Endothelial cell of umbilical vein (primary cell): Measurements from ENCODE around the gene LPCAT3. TPM values are rescaled to one million over a fixed set of nuclear protein-coding genes. Genes with fewer than 3 reads are reported as not detected.

Experiments
- BruUV-seq: library from RNA; stranded (reverse); fragments of 400-500 nt; replicated peaks from 2 replicates; lab custom pipeline; 2021; lab: Mats Ljungman, UMichigan
- CTCF ChIA-PET: fragments of 300-600, 350-600 bp; sonication (Branson Sonifier 250); formaldehyde crosslinking; loops from one replicate; lab custom pipeline; 2021; ENCODE audit warnings: antibody characterized with exemption, inconsistent platforms; lab: Charles Lee
- POLR2A ChIA-PET: fragments of 300-600, 350-600 bp; sonication (Branson Sonifier 250); formaldehyde crosslinking; loops from one replicate; lab custom pipeline; 2021; ENCODE audit warnings: antibody characterized with exemption, inconsistent platforms; lab: Charles Lee
- DNase-seq: peaks from one replicate; pipeline ENCODE4 v3.0.0-alpha.2; 2011; ENCODE audit warnings: low read depth, low spot score
- FAIRE-seq: peaks from 2 replicates; lab custom pipeline; 2011; peaks lifted over from hg19 to GRCh38; lab: Jason Lieb, UNC
- H2AFZ ChIP-seq: 2 replicates; pipeline ENCODE4 v1.6.0; 2012; ENCODE audit warnings: low read depth, low read length, control low read depth, inconsistent platforms
- H3K27ac ChIP-seq: 2 replicates; pipeline ENCODE4 v1.5.1; 2011; ENCODE audit warnings: low read depth, mild to moderate bottlenecking, control low read depth, low read length, moderate library complexity; ENCODE audit not compliant: insufficient read depth
- H3K27me3 ChIP-seq, 2 experiments: 2 replicates each; pipeline versions ENCODE4 v1.6.0 to v1.6.1; 2011; ENCODE audit warnings: low read length in 2 of 2, mixed read lengths in 1 of 2; ENCODE audit not compliant: control insufficient read depth in 2 of 2, insufficient read depth in 2 of 2
- H3K36me3 ChIP-seq, 2 experiments: 2 replicates in 1 of 2; 3 replicates in 1 of 2; pipeline ENCODE4 v1.5.1; 2011; ENCODE audit warnings: low read length in 2 of 2, mild to moderate bottlenecking in 1 of 2, moderate library complexity in 1 of 2; ENCODE audit not compliant: control insufficient read depth in 2 of 2, insufficient read depth in 2 of 2; ENCODE audit errors: extremely low read depth in 1 of 2
- H3K4me1 ChIP-seq: 3 replicates; pipeline ENCODE4 v1.5.1; 2011; ENCODE audit warnings: mild to moderate bottlenecking, low read length; ENCODE audit not compliant: control insufficient read depth, insufficient read depth; ENCODE audit errors: extremely low read depth
- H3K4me2 ChIP-seq: 2 replicates; pipeline ENCODE4 v1.6.1; 2011; ENCODE audit warnings: low read length, control low read depth, mixed read lengths; ENCODE audit not compliant: insufficient read depth
- H3K4me3 ChIP-seq, 3 experiments: fragments of 200-600 bp in 1 of 3; sonication (generic), shearing (Covaris generic) in 1 of 3; replicated peaks in 1 of 3; 2 replicates each; pipeline ENCODE4 v1.5.1; 2011 to 2016; ENCODE audit warnings: control low read depth in 3 of 3, low read length in 3 of 3, mild to moderate bottlenecking in 2 of 3, inconsistent platforms in 1 of 3, low read depth in 1 of 3, moderate library complexity in 1 of 3; ENCODE audit not compliant: insufficient read depth in 1 of 3
- H3K79me2 ChIP-seq: 2 replicates; pipeline ENCODE4 v1.6.0; 2012; ENCODE audit warnings: low read length, inconsistent platforms; ENCODE audit not compliant: control insufficient read depth, insufficient read depth
- H3K9ac ChIP-seq: replicated peaks from 2 replicates; pipeline ENCODE3; 2011; ENCODE audit warnings: low read length, control low read depth; ENCODE audit not compliant: insufficient read depth; ENCODE audit errors: extremely low read depth
- H3K9me1 ChIP-seq: replicated peaks from 3 replicates; pipeline ENCODE4 v1.6.0; 2011; ENCODE audit warnings: mild to moderate bottlenecking, low read length; ENCODE audit not compliant: control insufficient read depth, insufficient read depth; ENCODE audit errors: extremely low read depth
- H3K9me3 ChIP-seq: replicated peaks from 2 replicates; pipeline ENCODE4 v1.5.1; 2012; ENCODE audit warnings: low read length, inconsistent platforms; ENCODE audit not compliant: control insufficient read depth, insufficient read depth
- H4K20me1 ChIP-seq: replicated peaks from 2 replicates; pipeline ENCODE3; 2011; ENCODE audit warnings: mild to moderate bottlenecking, low read length; ENCODE audit not compliant: control insufficient read depth, insufficient read depth; ENCODE audit errors: extremely low read depth
- EZH2 ChIP-seq: IDR thresholded peaks from 2 replicates; pipeline ENCODE4 v1.6.1; 2012; ENCODE audit warnings: borderline replicate concordance, low read depth, mild to moderate bottlenecking, moderate library complexity, low read length, inconsistent platforms; ENCODE audit not compliant: severe bottlenecking
- FOS ChIP-seq: IDR thresholded peaks from 2 replicates; pipeline ENCODE4 v1.6.1; 2011; ENCODE audit warnings: mild to moderate bottlenecking, low read length, moderate library complexity, borderline replicate concordance; ENCODE audit not compliant: insufficient read depth
- GATA2 ChIP-seq: IDR thresholded peaks from 2 replicates; pipeline ENCODE4 v1.7.0; 2011; ENCODE audit warnings: low read depth, mild to moderate bottlenecking, moderate library complexity, mixed read lengths, low read length; ENCODE audit not compliant: insufficient read length, insufficient read depth
- JUN ChIP-seq: IDR thresholded peaks from 2 replicates; pipeline ENCODE4 v1.6.1; 2011; ENCODE audit warnings: borderline replicate concordance, low read depth; ENCODE audit not compliant: insufficient read length, insufficient read depth
- MYC ChIP-seq: IDR thresholded peaks from one replicate; pipeline ENCODE4 v1.6.1; 2011; ENCODE audit warnings: mild to moderate bottlenecking, low read depth, low read length
- POLR2A ChIP-seq: IDR thresholded peaks from 2 replicates; pipeline ENCODE4 v1.6.1; 2012; ENCODE audit warnings: low read depth, mild to moderate bottlenecking, control low read depth, low read length
- POLR2AphosphoS5 ChIP-seq: IDR thresholded peaks from 2 replicates; pipeline ENCODE4 v1.6.1; 2012; ENCODE audit warnings: low read depth, mild to moderate bottlenecking, control low read depth, low read length, moderate library complexity; ENCODE audit not compliant: insufficient read depth
- dilution Hi-C: fragments of 300-500 bp; cut with MboI; formaldehyde crosslinking; loops from one replicate; pipeline ENCODE4 v1.15.0; 2019; ENCODE audit warnings: low sequenced_read_pairs; ENCODE audit not compliant: extremely low pct_ligation_motif_present
- intact Hi-C: fragments of 100-400 bp; cut with micrococcal nuclease; formaldehyde crosslinking; loops from one replicate; pipeline ENCODE4 v1.10.0; 2022
- polyA plus RNA-seq, 4 experiments: library from polyadenylated mRNA; depleted of rRNA in 3 of 4; stranded (reverse) in 3 of 4; unstranded in 1 of 4; fragments of >200 nt; gene quantifications; 2 replicates each; pipeline versions ENCODE4 v1.2.1 to v1.2.3, GENCODE V29; 2011 to 2012; ENCODE audit warnings: missing spikeins in 1 of 4
- total RNA-seq: library from RNA; stranded (reverse); gene quantifications from 2 replicates; pipeline ENCODE4 v1.2.3, GENCODE V29; 2021
- TF ChIP-seq, protein P1 (sequence below), 2 donors: IDR thresholded peaks; 1 replicate in 1 of 2; 2 replicates in 1 of 2; pipeline ENCODE4 v1.5.1; 2011; ENCODE audit warnings: low read length in 2 of 2, mild to moderate bottlenecking in 2 of 2, moderate library complexity in 2 of 2, control low read depth in 1 of 2, inconsistent platforms in 1 of 2, low read depth in 1 of 2; ENCODE audit not compliant: insufficient read depth in 1 of 2; ENCODE audit errors: extremely low read depth in 1 of 2
- TF ChIP-seq, protein P2 (sequence below): IDR thresholded peaks from 2 replicates; pipeline ENCODE4 v1.6.1; 2011; ENCODE audit not compliant: insufficient read depth, insufficient read length

The LPCAT3 gene
- total and polyA plus RNA-seq, 2 donors (not counting 3 experiments of a cell fraction or from before 2014, with no cell fraction given): 29.5 to 36.0 TPM

DNA sequence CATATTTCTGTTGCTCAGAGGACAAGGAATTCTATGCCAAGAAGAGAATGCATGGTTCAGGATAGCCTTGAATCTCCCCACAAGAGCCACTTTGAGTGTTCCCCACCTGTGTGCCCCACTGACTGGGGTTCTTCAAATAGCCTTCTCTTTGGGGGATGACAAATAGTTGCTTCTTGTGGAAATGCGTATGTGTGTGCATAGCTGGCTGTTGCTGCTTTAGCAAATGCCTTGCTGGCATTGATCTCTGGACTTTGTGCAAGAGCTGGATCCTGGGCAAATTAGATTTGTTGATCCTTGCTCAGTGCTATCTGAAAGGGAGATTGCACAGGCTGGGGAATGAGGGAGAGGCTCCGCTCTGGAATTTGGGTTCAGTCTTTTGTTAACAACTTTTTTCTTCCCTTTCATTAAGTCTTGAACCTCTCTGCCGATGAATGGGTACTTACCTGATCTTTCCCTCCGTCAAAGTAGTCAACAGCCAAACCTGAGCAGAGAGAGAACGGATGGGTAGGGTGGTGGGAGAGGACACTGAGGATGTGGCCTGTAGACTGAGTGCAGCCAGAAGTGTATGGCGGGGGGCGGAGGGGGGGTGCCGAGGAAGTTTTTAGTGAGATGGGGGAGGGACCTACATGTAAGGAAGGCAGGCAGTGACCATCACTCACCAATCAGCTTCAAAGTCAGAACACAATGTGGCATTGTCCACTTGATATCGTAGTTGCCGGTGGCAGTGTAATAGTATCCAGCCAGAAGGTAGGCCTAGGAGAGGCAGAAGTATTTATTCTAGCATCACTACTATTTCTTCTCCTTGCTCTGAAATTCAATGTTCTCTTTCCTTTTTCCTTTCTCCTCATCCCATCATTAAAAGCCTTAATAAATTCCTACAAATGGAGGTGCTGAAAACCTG, 36.9 kb downstream of the LPCAT3 start:
- Histone ChIP-seq H3K9me3 (no peaks in the 10 kb centered on the region), H4K20me1 (no peaks in the 10 kb centered on the region), H3K27ac (no peak overlapping the region), H2AFZ (no peak overlapping the region), H3K4me2 (no peak overlapping the region), H3K27me3 (no peaks in the 10 kb centered on the region), H3K9me1 (no peaks in the 10 kb centered on the region), H3K4me1 (no peaks in the 10 kb centered on the region), H3K4me3 (no peak overlapping the region), H3K9ac (no peak overlapping the region), H3K79me2 (no peaks in the 10 kb centered on the region), H3K36me3 (peaks cover 8 to 23% of the 10 kb centered on the region in 2 experiments)
- TF ChIP-seq JUN (no peak), POLR2AphosphoS5 (no peak), EZH2 (no peak), MYC (no peak), POLR2A (no peak), FOS (no peak), GATA2 (no peak)
- TF ChIP-seq, protein P1, sequence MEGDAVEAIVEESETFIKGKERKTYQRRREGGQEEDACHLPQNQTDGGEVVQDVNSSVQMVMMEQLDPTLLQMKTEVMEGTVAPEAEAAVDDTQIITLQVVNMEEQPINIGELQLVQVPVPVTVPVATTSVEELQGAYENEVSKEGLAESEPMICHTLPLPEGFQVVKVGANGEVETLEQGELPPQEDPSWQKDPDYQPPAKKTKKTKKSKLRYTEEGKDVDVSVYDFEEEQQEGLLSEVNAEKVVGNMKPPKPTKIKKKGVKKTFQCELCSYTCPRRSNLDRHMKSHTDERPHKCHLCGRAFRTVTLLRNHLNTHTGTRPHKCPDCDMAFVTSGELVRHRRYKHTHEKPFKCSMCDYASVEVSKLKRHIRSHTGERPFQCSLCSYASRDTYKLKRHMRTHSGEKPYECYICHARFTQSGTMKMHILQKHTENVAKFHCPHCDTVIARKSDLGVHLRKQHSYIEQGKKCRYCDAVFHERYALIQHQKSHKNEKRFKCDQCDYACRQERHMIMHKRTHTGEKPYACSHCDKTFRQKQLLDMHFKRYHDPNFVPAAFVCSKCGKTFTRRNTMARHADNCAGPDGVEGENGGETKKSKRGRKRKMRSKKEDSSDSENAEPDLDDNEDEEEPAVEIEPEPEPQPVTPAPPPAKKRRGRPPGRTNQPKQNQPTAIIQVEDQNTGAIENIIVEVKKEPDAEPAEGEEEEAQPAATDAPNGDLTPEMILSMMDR (IDR thresholded peaks at IDR 0.05; ENCODE audit: extremely low read depth in 1 of 2, insufficient read depth in 1 of 2, low read depth in 1 of 2, low read length in 2 of 2): no peak
- TF ChIP-seq, protein P2, sequence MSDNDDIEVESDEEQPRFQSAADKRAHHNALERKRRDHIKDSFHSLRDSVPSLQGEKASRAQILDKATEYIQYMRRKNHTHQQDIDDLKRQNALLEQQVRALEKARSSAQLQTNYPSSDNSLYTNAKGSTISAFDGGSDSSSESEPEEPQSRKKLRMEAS: no peak
- CTCF ChIA-PET: interaction anchor here (0.7 kb wide), 1 partner anchor 17 kb away, joined by 3 read pairs; no protein-coding TSS in a partner anchor
- POLR2A ChIA-PET: no interaction called here
- FAIRE-seq (no peak), DNase-seq (no peak)
- dilution Hi-C loops: no loop called here
- intact Hi-C loops: no loop called here
- no TSS peak for BruUV-seq
